H9 (cell line): Measurements from ENCODE around the gene SASH3. TPM values are rescaled to one million over a fixed set of nuclear protein-coding genes. Genes with fewer than 3 reads are reported as not detected.

ENCODE experiments used
- DNase-seq: peaks from one replicate; pipeline ENCODE4 v3.0.0-alpha.2; 2017
- H2AFZ ChIP-seq: one replicate; pipeline ENCODE4 v1.6.1; 2013; ENCODE audit warnings: mild to moderate bottlenecking, low read length, control low read depth, moderate library complexity
- H2AK5ac ChIP-seq: 2 replicates; pipeline ENCODE4 v1.6.1; 2013; ENCODE audit warnings: low read length, control low read depth, mixed read lengths; ENCODE audit not compliant: insufficient read length
- H2BK120ac ChIP-seq: one replicate; pipeline ENCODE4 v1.6.1; 2013; ENCODE audit warnings: low read depth, mild to moderate bottlenecking, low read length, control low read depth, inconsistent platforms; ENCODE audit not compliant: poor library complexity, severe bottlenecking
- H2BK12ac ChIP-seq: 2 replicates; pipeline ENCODE4 v1.6.1; 2013; ENCODE audit warnings: low read length, control low read depth, mixed read lengths, low read depth; ENCODE audit not compliant: insufficient read length
- H2BK15ac ChIP-seq: 2 replicates; pipeline ENCODE4 v1.6.1; 2013; ENCODE audit warnings: low read depth, low read length, control low read depth
- H2BK20ac ChIP-seq: one replicate; pipeline ENCODE4 v1.6.1; 2013; ENCODE audit warnings: low read depth, mild to moderate bottlenecking, low read length, control low read depth, inconsistent platforms; ENCODE audit not compliant: poor library complexity, severe bottlenecking
- H2BK5ac ChIP-seq: 2 replicates; pipeline ENCODE4 v1.6.1; 2013; ENCODE audit warnings: low read length, control low read depth, mixed read lengths; ENCODE audit not compliant: insufficient read length
- H3K14ac ChIP-seq: 2 replicates; pipeline ENCODE4 v1.6.1; 2013; ENCODE audit warnings: low read length, control low read depth; ENCODE audit not compliant: insufficient read depth
- H3K18ac ChIP-seq: 2 replicates; pipeline ENCODE4 v1.6.1; 2013; ENCODE audit warnings: low read depth, mild to moderate bottlenecking, mixed read lengths, low read length, control low read depth; ENCODE audit not compliant: insufficient read length
- H3K23ac ChIP-seq: 2 replicates; pipeline ENCODE4 v1.6.1; 2013; ENCODE audit warnings: low read length, control low read depth, mixed read lengths, low read depth; ENCODE audit not compliant: insufficient read length
- H3K23me2 ChIP-seq: 2 replicates; pipeline ENCODE4 v1.6.1; 2013; ENCODE audit warnings: low read depth, mild to moderate bottlenecking, mixed read lengths, low read length, control low read depth; ENCODE audit not compliant: insufficient read length, poor library complexity, severe bottlenecking
- H3K27ac ChIP-seq: 2 replicates; pipeline ENCODE4 v1.5.1; 2013; ENCODE audit warnings: low read length, control low read depth, mixed read lengths, low read depth; ENCODE audit not compliant: insufficient read length
- H3K27me3 ChIP-seq: 2 replicates; pipeline ENCODE4 v1.6.1; 2013; ENCODE audit warnings: low read length, control low read depth, inconsistent platforms; ENCODE audit not compliant: insufficient read depth
- H3K4ac ChIP-seq: 2 replicates; pipeline ENCODE4 v1.6.1; 2013; ENCODE audit warnings: low read depth, mild to moderate bottlenecking, control low read depth, inconsistent platforms, low read length, moderate library complexity
- H3K4me1 ChIP-seq: 2 replicates; pipeline ENCODE4 v1.6.1; 2013; ENCODE audit warnings: low read length, control low read depth, inconsistent platforms; ENCODE audit not compliant: insufficient read depth
- H3K4me2 ChIP-seq: 2 replicates; pipeline ENCODE4 v1.6.1; 2013; ENCODE audit warnings: low read length, control low read depth, mixed read lengths; ENCODE audit not compliant: insufficient read length, insufficient read depth
- H3K56ac ChIP-seq: 2 replicates; pipeline ENCODE4 v1.6.1; 2013; ENCODE audit warnings: low read depth, mild to moderate bottlenecking, mixed read lengths, low read length, control low read depth; ENCODE audit not compliant: insufficient read length
- H3K79me1 ChIP-seq: 2 replicates; pipeline ENCODE4 v1.6.1; 2013; ENCODE audit warnings: low read depth, mild to moderate bottlenecking, moderate library complexity, low read length, control low read depth, inconsistent platforms; ENCODE audit not compliant: insufficient read depth, poor library complexity, severe bottlenecking
- H3K79me2 ChIP-seq: 2 replicates; pipeline ENCODE4 v1.6.1; 2013; ENCODE audit warnings: low read length, control low read depth, inconsistent platforms; ENCODE audit not compliant: insufficient read depth
- H3K9ac ChIP-seq: 2 replicates; pipeline ENCODE4 v1.6.1; 2013; ENCODE audit warnings: low read length, control low read depth, mixed read lengths; ENCODE audit not compliant: insufficient read length; ENCODE audit errors: extremely low read depth
- H3K9me3 ChIP-seq: one replicate; pipeline ENCODE4 v1.6.1; 2013; ENCODE audit warnings: low read depth, low read length, inconsistent platforms; ENCODE audit not compliant: control insufficient read depth
- H3T11ph ChIP-seq: one replicate; pipeline ENCODE4 v1.6.1; 2013; ENCODE audit warnings: mild to moderate bottlenecking, low read length, control low read depth, inconsistent platforms
- H4K20me1 ChIP-seq: one replicate; pipeline ENCODE4 v1.6.1; 2013; ENCODE audit not compliant: control insufficient read depth, insufficient read length, insufficient read depth
- H4K5ac ChIP-seq: 2 replicates; pipeline ENCODE4 v1.6.1; 2013; ENCODE audit warnings: low read depth, mild to moderate bottlenecking, mixed read lengths, low read length, control low read depth; ENCODE audit not compliant: insufficient read length
- H4K8ac ChIP-seq: replicated peaks from 2 replicates; pipeline ENCODE4 v1.6.1; 2013; ENCODE audit warnings: low read length, control low read depth, mixed read lengths, low read depth; ENCODE audit not compliant: insufficient read length
- H4K91ac ChIP-seq: 2 replicates; pipeline ENCODE4 v1.6.1; 2013; ENCODE audit warnings: low read depth, mild to moderate bottlenecking, moderate library complexity, mixed read lengths, low read length, control low read depth; ENCODE audit not compliant: insufficient read length
- H3K27ac Mint-ChIP-seq, 3 experiments: 2 replicates in 2 of 3; 3 replicates in 1 of 3; pipeline ENCODE4 v1.8.0; 2020 to 2021; ENCODE audit warnings: mixed read lengths in 3 of 3, mild to moderate bottlenecking in 1 of 3, moderate library complexity in 1 of 3
- H3K27me3 Mint-ChIP-seq: 2 replicates; pipeline ENCODE4 v1.8.0; 2021; ENCODE audit warnings: low read depth, mild to moderate bottlenecking, moderate library complexity, mixed read lengths
- H3K36me3 Mint-ChIP-seq, 3 experiments: 2 replicates in 2 of 3; 3 replicates in 1 of 3; pipeline ENCODE4 v1.8.0; 2020 to 2021; ENCODE audit warnings: low read depth in 3 of 3, mixed read lengths in 3 of 3; ENCODE audit not compliant: insufficient read depth in 1 of 3
- H3K4me1 Mint-ChIP-seq, 2 experiments: 2 replicates each; pipeline ENCODE4 v1.8.0; 2020; ENCODE audit warnings: mixed read lengths in 2 of 2
- H3K4me3 Mint-ChIP-seq, 2 experiments: 2 replicates in 1 of 2; 3 replicates in 1 of 2; pipeline ENCODE4 v1.8.0; 2020 to 2021; ENCODE audit warnings: mild to moderate bottlenecking in 2 of 2, mixed read lengths in 2 of 2, moderate library complexity in 1 of 2
- H3K9me3 Mint-ChIP-seq, 2 experiments: 2 replicates in 1 of 2; 3 replicates in 1 of 2; pipeline ENCODE4 v1.8.0; 2020; ENCODE audit warnings: mild to moderate bottlenecking in 2 of 2, mixed read lengths in 2 of 2, moderate library complexity in 1 of 2
- CTCF ChIP-seq: fragments of 200-600 bp; sonication (generic); conservative IDR thresholded peaks from 3 replicates; pipeline ENCODE4 v1.8.0; 2021; ENCODE audit warnings: antibody characterized with exemption, mild to moderate bottlenecking
- WGBS: extraction: QIAGEN DNeasy Blood & Tissue Kit; methylation state at CpG from one replicate; pipeline ENCODE4 v1.1.7; 2013; ENCODE audit warnings: missing lambda C conversion rate, low lambda C conversion rate, mixed read lengths; ENCODE audit not compliant: insufficient read length; ENCODE audit errors: extremely low coverage; 5-methylcytosine and 5-hydroxymethylcytosine counted together
- total RNA-seq: library from RNA; stranded (reverse); gene quantifications from 2 replicates; pipeline ENCODE4 v1.2.1, GENCODE V29; 2021

Gene SASH3
- total RNA-seq, 1 experiment from 2014 or later: not detected

DNA sequence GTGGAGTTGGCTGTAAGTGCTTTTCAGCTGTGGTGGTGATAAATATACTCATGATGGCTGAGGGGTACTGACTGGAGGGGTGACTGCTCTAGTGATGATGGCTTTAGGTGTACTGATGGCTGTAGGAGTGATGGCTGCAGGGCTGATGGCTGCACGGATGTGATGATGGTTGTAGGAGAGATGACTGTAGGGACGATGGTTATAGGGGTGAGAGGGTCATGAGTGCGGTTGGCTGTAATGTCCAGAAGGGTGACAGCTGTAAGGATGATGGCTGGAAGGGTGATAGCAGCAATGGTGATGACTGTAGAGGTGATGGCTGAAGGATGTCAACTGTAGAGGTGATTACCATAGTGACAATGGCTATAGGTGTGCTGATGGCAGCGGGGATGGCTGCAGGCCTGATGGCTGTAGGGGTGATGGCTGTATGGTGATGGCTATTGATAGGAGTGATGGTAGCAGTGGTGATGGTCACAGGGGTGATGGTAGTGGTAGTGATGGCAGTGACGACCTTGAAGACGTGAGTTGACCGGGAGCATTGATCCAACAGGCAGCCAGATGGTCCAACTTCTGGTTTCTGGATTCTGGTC is 570 bp upstream of the SASH3 start:
- Histone ChIP-seq H3K27me3 (no peaks in the 10 kb centered on the region), H4K91ac (no peak overlapping the region), H2BK15ac (no peak overlapping the region), H2BK5ac (no peak overlapping the region), H3K9ac (no peak overlapping the region), H3K56ac (no peak overlapping the region), H4K8ac (no peak overlapping the region), H3K79me1 (no peaks in the 10 kb centered on the region), H3K4me2 (no peak overlapping the region), H2BK20ac (no peak overlapping the region), H2BK120ac (no peak overlapping the region), H3K14ac (no peak overlapping the region), H2AK5ac (no peak overlapping the region), H2BK12ac (no peak overlapping the region), H2AFZ (no peak overlapping the region), H4K20me1 (no peaks in the 10 kb centered on the region), H3T11ph (no peak overlapping the region), H3K79me2 (no peaks in the 10 kb centered on the region), H3K9me3 (no peaks in the 10 kb centered on the region), H3K18ac (no peak overlapping the region), H4K5ac (no peak overlapping the region), H3K27ac (no peak overlapping the region), H3K23me2 (no peaks in the 10 kb centered on the region), H3K4me1 (no peaks in the 10 kb centered on the region; the same call in 1 of the 2 replicates), H3K23ac (no peak overlapping the region), H3K4ac (no peak overlapping the region)
- no peak overlapping the region for H3K4me3 Mint-ChIP-seq
- H3K9me3 Mint-ChIP-seq: peaks cover 0 to 46% of the 10 kb centered on the region in 2 experiments; a peak in 2 of 5 replicates
- TF ChIP-seq CTCF: no peak
- no CpG with 5 or more reads among the region's 7 CpGs for WGBS
- H3K27me3 Mint-ChIP-seq: peaks cover 16% of the 10 kb centered on the region
- no peak overlapping the region for H3K27ac Mint-ChIP-seq
- no peak for DNase-seq
- peaks cover 4 to 8% of the 10 kb centered on the region in 2 experiments for H3K4me1 Mint-ChIP-seq
- H3K36me3 Mint-ChIP-seq: no peaks in the 10 kb centered on the region; a peak in 1 of 7 replicates
